Fibroblast of mammary gland (primary cell): ENCODE results near the gene GATAD2B.
"Not testable (repeated sequence)": the region's sequence is repeated elsewhere in the genome, so short reads cannot be mapped to it uniquely, and the experiment has no call there.

Experiments used
- DNase-seq: peaks from one replicate; pipeline ENCODE4 v3.0.0-alpha.2; 2010; ENCODE audit warnings: low read depth
- H3K4me3 ChIP-seq: 2 replicates; pipeline ENCODE4 v1.5.1; 2011; ENCODE audit warnings: low read depth, mild to moderate bottlenecking, low read length, moderate library complexity; ENCODE audit not compliant: control insufficient read depth
- CTCF ChIP-seq: conservative IDR thresholded peaks from 2 replicates; pipeline ENCODE4 v1.5.1; 2011; ENCODE audit warnings: low read depth, low read length, inconsistent platforms; ENCODE audit not compliant: control insufficient read depth, insufficient read depth

GATAD2B gene

GRCh38 chr1:153786038-153786790 lies 136.6 kb downstream of the GATAD2B start:
- no peak for TF ChIP-seq CTCF
- H3K4me3 ChIP-seq: no peak overlapping the region
- DNase-seq: no peak

- DNase-seq: peak; percentile 84
- TF ChIP-seq CTCF: no peak
- H3K4me3 ChIP-seq: peak overlapping the region; percentile 69
Observed at GRCh38 chr1:153783233-153784190, 139.3 kb downstream of the GATAD2B start.

- peak overlapping the region; percentile 69 for H3K4me3 ChIP-seq
- DNase-seq: not testable (repeated sequence)
Observed at GRCh38 chr1:153782648-153783047, 140.1 kb downstream of the GATAD2B start.

GRCh38 chr1:153780551-153780950 lies 142.2 kb downstream of the GATAD2B start:
- H3K4me3 ChIP-seq: no peak overlapping the region
- DNase-seq: no peak
- TF ChIP-seq CTCF: no peak

- H3K4me3 ChIP-seq: no peak overlapping the region
- no peak for TF ChIP-seq CTCF
- no peak for DNase-seq
Observed at GRCh38 chr1:153779781-153780541, 142.8 kb downstream of the GATAD2B start.

- H3K4me3 ChIP-seq: no peak overlapping the region
- no peak for DNase-seq
- no peak for TF ChIP-seq CTCF
Observed at GRCh38 chr1:153778824-153779519, 143.8 kb downstream of the GATAD2B start.
